Spleen (tissue), 11 donors: ENCODE results near the gene TIAM1. TPM values are rescaled to one million over a fixed set of nuclear protein-coding genes. Genes with fewer than 3 reads are reported as not detected.

Source experiments
- DNase-seq: peaks from one replicate; pipeline ENCODE4 v3.0.0-alpha.2; 2020
- H3K27ac ChIP-seq, 8 donors: fragments of 200-600 bp; sonication (generic) in 7 of 8; 1 replicate in 4 of 8; 2 replicates in 4 of 8; pipeline versions ENCODE4 v1.5.0 to v1.8.0; 2016 to 2021; ENCODE audit warnings: inconsistent platforms in 4 of 8, mild to moderate bottlenecking in 4 of 8, moderate library complexity in 1 of 8
- H3K27me3 ChIP-seq, 7 donors: fragments of 200-600 bp; sonication (generic) in 6 of 7; replicated peaks in 1 of 7; 1 replicate in 4 of 7; 2 replicates in 3 of 7; pipeline versions ENCODE4 v1.5.0 to v1.8.0; 2016 to 2021; ENCODE audit warnings: inconsistent platforms in 3 of 7, mild to moderate bottlenecking in 1 of 7
- H3K36me3 ChIP-seq, 6 donors: fragments of 200-600 bp; sonication (generic) in 5 of 6; 1 replicate in 4 of 6; 2 replicates in 2 of 6; pipeline versions ENCODE4 v1.5.0 to v1.8.0; 2016 to 2021; ENCODE audit warnings: inconsistent platforms in 2 of 6
- H3K4me1 ChIP-seq, 6 donors: fragments of 200-600 bp; sonication (generic) in 5 of 6; 1 replicate in 3 of 6; 2 replicates in 3 of 6; pipeline versions ENCODE4 v1.5.0 to v1.8.0; 2016 to 2021; ENCODE audit warnings: inconsistent platforms in 3 of 6
- H3K4me3 ChIP-seq, 8 donors: fragments of 200-600 bp; sonication (generic) in 7 of 8; 1 replicate in 4 of 8; 2 replicates in 4 of 8; pipeline versions ENCODE4 v1.5.0 to v1.8.0; 2016 to 2021; ENCODE audit warnings: inconsistent platforms in 4 of 8, mild to moderate bottlenecking in 4 of 8, moderate library complexity in 2 of 8
- H3K9me3 ChIP-seq, 8 donors: fragments of 200-600 bp; sonication (generic) in 7 of 8; 1 replicate in 4 of 8; 2 replicates in 4 of 8; pipeline versions ENCODE4 v1.5.0 to v1.8.0; 2016 to 2021; ENCODE audit warnings: inconsistent platforms in 4 of 8
- POLR2A ChIP-seq, 3 donors: fragments of 450-650 bp; IDR thresholded peaks; one replicate each; pipeline ENCODE4 v1.5.1; 2017; ENCODE audit warnings: antibody characterized with exemption in 3 of 3, mild to moderate bottlenecking in 1 of 3
- POLR2AphosphoS5 ChIP-seq, 3 donors: sonication (generic); formaldehyde crosslinking; IDR thresholded peaks; one replicate each; pipeline ENCODE4 v1.5.1; 2017; ENCODE audit warnings: antibody characterized with exemption in 3 of 3
- WGBS, 5 donors: extraction: QIAGEN DNeasy Blood & Tissue Kit in 3 of 5; methylation state at CpG; one replicate each; pipeline versions ENCODE4 v1.1.5 to v1.1.7; 2013 to 2018; 5-methylcytosine and 5-hydroxymethylcytosine counted together
- intact Hi-C: fragments of 100-400 bp; cut with DNase I; formaldehyde crosslinking; loops from one replicate; pipeline ENCODE4 v1.15.0; 2023; ENCODE audit warnings: low total_unique reads
- polyA plus RNA-seq, 3 donors: library from polyadenylated mRNA; stranded (reverse); fragments of 200-250 nt; gene quantifications; one replicate each; pipeline ENCODE4 v1.2.1, GENCODE V29; 2013
- total RNA-seq, 7 donors: library from RNA; depleted of rRNA in 3 of 7; stranded (reverse); fragments of >200 nt in 3 of 7; fragmentation: NEBNext Ultra II Directional in 4 of 7; extraction: Animal tissue kit (Norgen Biotek cat#: 25700) in 4 of 7; gene quantifications; one replicate each; pipeline versions ENCODE4 v1.1.0 to v1.2.1, GENCODE V29; 2016 to 2021
- TF ChIP-seq, protein P1 (sequence below), 11 experiments: fragments of 200-600 bp in 7 of 11; fragments of 450-650 bp in 4 of 11; sonication (generic) in 4 of 11; IDR thresholded peaks in 8 of 11; conservative IDR thresholded peaks in 3 of 11; 1 replicate in 7 of 11; 2 replicates in 4 of 11; pipeline versions ENCODE4 v1.4.0 to v1.8.0; 2016 to 2021; ENCODE audit warnings: antibody characterized with exemption in 11 of 11, inconsistent platforms in 4 of 11, mild to moderate bottlenecking in 1 of 11
- donor health status: healthy with polysubstance abuse.
- donor health status: DM: no; HTN: no; CAD: no; lungs with moderate emphysema.
- donor health status: DM: no; HTN: no; CAD: no.
- donor health status: Bipolar disorder and iron deficiency.
- donor health status: healthy.
- donor health status: DM: no; HTN: no; CAD: no.
- donor health status: DM: yes; HTN: yes; CAD: no.

The TIAM1 gene
- total and polyA plus RNA-seq, 10 donors: 1.9 to 35.0 (median 18.4) TPM

DNA sequence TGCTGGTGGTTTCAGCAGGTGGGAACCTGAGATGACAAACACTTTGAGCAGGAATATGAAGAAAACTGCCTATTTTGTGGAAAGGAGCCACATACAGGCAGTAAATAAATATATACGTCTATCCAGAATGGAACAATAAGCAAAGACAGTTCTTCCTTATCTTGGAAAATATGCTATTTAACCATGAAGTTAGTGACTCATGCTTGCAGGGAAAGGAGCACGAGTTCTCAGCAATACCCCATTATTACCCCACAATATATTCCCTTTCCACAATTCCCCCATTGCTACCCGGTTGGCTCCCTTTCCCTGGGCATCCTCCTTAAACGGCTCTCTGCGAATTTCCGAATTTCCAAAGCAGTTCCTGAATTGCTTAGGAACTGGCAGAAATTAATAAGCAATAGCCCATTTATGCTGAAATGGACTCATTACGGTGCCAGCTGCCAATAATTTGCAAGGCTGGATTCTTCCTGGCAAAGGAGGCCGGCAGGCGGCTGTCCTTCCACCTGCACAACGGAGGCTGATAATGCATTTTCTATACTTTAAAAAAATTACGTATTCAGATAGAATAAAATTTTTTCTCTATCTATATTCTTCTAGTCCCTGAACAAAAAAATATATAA is 65.4 kb downstream of the TIAM1 start:
- Histone ChIP-seq H3K9me3 (peaks cover 0 to 6% (median 0%) of the 10 kb centered on the region in 8 donors), H3K36me3 (no peaks in the 10 kb centered on the region), H3K27ac (no peak overlapping the region), H3K4me3 (no peak overlapping the region), H3K27me3 (no peaks in the 10 kb centered on the region), H3K4me1 (no peaks in the 10 kb centered on the region)
- TF ChIP-seq POLR2AphosphoS5 (IDR thresholded peaks at IDR 0.05): no peak
- TF ChIP-seq, protein P1, sequence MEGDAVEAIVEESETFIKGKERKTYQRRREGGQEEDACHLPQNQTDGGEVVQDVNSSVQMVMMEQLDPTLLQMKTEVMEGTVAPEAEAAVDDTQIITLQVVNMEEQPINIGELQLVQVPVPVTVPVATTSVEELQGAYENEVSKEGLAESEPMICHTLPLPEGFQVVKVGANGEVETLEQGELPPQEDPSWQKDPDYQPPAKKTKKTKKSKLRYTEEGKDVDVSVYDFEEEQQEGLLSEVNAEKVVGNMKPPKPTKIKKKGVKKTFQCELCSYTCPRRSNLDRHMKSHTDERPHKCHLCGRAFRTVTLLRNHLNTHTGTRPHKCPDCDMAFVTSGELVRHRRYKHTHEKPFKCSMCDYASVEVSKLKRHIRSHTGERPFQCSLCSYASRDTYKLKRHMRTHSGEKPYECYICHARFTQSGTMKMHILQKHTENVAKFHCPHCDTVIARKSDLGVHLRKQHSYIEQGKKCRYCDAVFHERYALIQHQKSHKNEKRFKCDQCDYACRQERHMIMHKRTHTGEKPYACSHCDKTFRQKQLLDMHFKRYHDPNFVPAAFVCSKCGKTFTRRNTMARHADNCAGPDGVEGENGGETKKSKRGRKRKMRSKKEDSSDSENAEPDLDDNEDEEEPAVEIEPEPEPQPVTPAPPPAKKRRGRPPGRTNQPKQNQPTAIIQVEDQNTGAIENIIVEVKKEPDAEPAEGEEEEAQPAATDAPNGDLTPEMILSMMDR (IDR thresholded peaks at IDR 0.05 in 8 of 11, conservative IDR thresholded peaks at IDR 0.05 in 3 of 11): no peak
- no peak for TF ChIP-seq POLR2A (IDR thresholded peaks at IDR 0.05)
- DNase-seq: no peak
- intact Hi-C loops: no loop called here
- 91 to 95% (median 94%) methylated on average over 11 of the region's 11 CpGs for WGBS, 5 donors

- no peak for DNase-seq
- 78 to 97% (median 89%) methylated on average over 7 of the region's 7 CpGs for WGBS, 5 donors
- TF ChIP-seq, protein P1 (IDR thresholded peaks at IDR 0.05 in 8 of 11, conservative IDR thresholded peaks at IDR 0.05 in 3 of 11): no peak
- TF ChIP-seq POLR2A (IDR thresholded peaks at IDR 0.05) (no peak), POLR2AphosphoS5 (IDR thresholded peaks at IDR 0.05) (no peak)
These were observed 67.4 kb downstream of the TIAM1 start for GRCh38 chr21:31276663-31277062.

DNA sequence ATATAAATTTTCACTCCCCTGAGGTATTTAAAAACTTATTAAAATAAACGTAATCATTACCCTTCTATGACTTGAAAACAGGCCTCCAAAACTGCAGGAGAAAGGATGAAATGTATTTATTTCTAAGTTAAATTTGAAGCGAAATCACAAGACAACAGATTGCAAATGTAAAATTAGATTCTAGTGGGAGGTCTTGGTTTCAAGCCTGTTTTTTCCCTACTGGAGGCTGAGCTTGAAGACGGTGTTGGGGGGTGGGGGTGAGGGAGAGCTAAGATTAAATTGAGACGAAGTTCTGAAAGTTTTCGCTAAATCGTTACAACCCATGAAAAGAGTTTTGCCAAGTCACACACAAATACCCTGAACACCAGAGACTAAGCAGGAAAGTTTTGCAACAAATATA is 68.2 kb downstream of the TIAM1 start:
- H3K27ac ChIP-seq: no peak overlapping the region
- no peaks in the 10 kb centered on the region for H3K27me3 ChIP-seq
- no peak overlapping the region for H3K4me3 ChIP-seq
- H3K36me3 ChIP-seq: no peaks in the 10 kb centered on the region
- H3K9me3 ChIP-seq: peaks cover 0 to 11% (median 0%) of the 10 kb centered on the region in 8 donors
- 90 to 93% (median 91%) methylated on average over 6 of the region's 6 CpGs for WGBS, 5 donors
- no peaks in the 10 kb centered on the region for H3K4me1 ChIP-seq
- intact Hi-C loops: no loop called here
- TF ChIP-seq POLR2AphosphoS5 (IDR thresholded peaks at IDR 0.05) (no peak), POLR2A (IDR thresholded peaks at IDR 0.05) (no peak)
- TF ChIP-seq, protein P1 (IDR thresholded peaks at IDR 0.05 in 8 of 11, conservative IDR thresholded peaks at IDR 0.05 in 3 of 11): no peak
- no peak for DNase-seq

More at GRCh38 chr21:31276663-31277062, 67.4 kb downstream of the TIAM1 start:
- H3K9me3 ChIP-seq: peaks cover 0 to 11% (median 0%) of the 10 kb centered on the region in 8 donors
- H3K36me3 ChIP-seq: no peaks in the 10 kb centered on the region
- no peak overlapping the region for H3K4me3 ChIP-seq
- H3K27me3 ChIP-seq: no peaks in the 10 kb centered on the region
- intact Hi-C loops: no loop called here
- H3K4me1 ChIP-seq: no peaks in the 10 kb centered on the region
- H3K27ac ChIP-seq: no peak overlapping the region

DNA sequence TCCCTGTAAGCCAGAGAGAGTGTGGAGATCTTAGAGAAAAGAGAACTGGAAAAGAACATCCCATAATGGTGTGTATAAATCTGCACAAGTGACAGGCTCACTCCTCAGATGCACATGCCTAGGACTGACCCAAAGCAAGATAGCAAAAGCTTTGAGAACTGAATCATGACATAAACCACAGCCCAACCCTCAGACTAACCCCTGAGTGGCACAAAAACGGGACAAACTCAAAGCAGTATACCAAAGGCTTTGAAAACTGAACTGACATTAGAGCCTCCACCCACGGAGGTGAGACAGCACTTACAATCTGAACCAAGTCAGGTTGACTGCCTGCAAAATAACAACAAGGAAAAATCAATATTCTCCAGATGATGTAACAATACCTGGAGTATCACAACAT is 70.8 kb downstream of the TIAM1 start:
- Histone ChIP-seq H3K36me3 (no peaks in the 10 kb centered on the region), H3K9me3 (peaks cover 0 to 11% (median 0%) of the 10 kb centered on the region in 8 donors), H3K27me3 (no peaks in the 10 kb centered on the region), H3K4me1 (no peaks in the 10 kb centered on the region), H3K4me3 (no peak overlapping the region), H3K27ac (no peak overlapping the region)
- TF ChIP-seq POLR2AphosphoS5 (IDR thresholded peaks at IDR 0.05) (no peak), POLR2A (IDR thresholded peaks at IDR 0.05) (no peak)
- TF ChIP-seq, protein P1 (IDR thresholded peaks at IDR 0.05 in 8 of 11, conservative IDR thresholded peaks at IDR 0.05 in 3 of 11): no peak
- 64 to 73% (median 69%) methylated on average over 2 of the region's 2 CpGs for WGBS, 5 donors
- no peak for DNase-seq
- intact Hi-C loops: no loop called here
